NCI-H226 (cell line): ENCODE results near the gene CFAP20.
"Not testable (repeated sequence)": the region's sequence is repeated elsewhere in the genome, so short reads cannot be mapped to it uniquely, and the experiment has no call there.

Source experiments
- DNase-seq: peaks from one replicate; pipeline ENCODE4 v3.0.0-alpha.2; 2015

The CFAP20 gene

DNA sequence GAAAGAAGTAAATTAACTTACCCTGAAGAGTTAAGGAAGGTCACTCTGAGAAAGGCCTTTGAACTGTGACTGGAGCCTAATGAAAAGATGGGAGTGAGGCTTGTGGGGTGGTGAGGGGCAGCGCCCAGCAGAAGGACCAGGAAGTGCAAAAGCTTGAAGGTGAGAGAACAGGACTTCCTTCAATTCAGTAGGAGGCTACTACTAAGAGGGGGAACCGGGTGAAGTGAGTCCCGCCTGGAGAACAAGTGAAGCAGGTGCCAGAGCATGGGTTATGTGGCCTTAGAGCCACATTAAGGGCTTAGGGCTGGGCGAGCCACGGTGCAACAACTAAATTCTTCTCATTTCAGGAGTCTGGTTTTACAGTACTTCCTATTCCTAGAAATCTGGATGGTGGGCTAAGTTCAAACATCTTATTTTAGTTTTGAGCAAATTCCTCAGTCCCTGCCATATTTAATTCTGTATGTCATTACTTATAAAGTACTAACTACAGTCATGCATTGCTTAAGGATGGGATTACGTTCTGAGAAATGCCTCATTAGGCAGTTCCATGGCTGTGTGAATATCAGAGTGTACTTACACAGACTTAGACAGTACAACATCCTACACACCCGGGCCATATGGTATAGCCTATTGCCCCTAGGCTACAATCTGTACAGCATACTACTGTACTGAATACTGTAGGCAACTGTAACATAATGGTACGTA lies 5.1 kb downstream of the CFAP20 start:
- no peak for DNase-seq

DNA sequence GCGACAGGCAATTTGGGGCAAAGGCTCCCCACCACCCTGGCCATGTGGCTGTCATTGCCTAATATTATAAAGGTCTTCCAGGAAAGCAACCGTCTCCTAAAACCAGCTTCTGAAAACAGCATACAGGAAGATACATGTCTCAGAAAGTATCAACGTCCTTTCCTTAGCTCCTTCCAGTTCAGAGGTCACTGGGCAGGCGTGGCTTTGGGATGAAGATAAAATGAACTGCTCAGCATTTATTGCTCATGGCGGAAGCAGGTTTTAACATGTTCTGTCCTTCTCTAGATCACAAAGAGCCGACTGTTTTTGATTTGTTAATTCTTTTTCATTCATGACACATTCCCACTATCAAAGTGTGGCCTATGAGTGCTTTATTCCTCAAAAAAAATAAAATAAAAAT lies 8.0 kb downstream of the CFAP20 start:
- DNase-seq = no peak

DNA sequence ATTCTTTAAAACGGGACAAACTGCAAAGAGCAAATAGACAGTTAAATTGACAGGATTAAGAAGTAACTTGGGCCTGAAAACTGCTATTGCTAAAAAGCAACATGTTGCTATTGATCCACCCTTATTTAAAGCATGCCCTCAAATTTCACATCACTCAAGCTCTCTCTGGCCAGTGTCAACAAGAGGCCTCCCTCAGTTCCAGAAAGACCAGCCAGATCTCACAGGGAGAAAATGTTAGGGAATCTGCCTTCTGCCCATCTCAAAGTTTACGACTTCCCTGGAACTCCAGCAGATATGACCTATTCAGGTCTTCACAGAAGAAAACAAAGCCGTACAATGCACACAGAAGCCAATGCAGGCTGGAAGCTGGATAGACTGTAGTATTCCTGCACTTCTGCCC lies 8.9 kb downstream of the CFAP20 start:
- no peak for DNase-seq

DNA sequence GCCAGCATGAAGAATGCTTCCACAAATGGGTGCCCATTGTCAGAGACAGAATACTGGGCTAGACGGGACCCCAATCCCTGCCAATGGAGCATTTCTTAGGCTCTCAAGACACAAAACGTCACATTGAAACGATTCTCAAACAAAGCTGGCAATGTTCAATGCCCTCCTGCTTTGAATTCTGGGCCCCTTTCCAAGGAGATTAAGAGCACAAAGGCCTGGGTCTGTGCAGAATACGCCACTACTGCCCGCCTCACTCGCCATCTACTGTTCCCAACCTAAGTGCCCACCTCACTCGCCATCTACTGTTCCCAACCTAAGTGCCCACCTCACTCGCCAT lies 9.7 kb downstream of the CFAP20 start:
- DNase-seq = no peak

DNA sequence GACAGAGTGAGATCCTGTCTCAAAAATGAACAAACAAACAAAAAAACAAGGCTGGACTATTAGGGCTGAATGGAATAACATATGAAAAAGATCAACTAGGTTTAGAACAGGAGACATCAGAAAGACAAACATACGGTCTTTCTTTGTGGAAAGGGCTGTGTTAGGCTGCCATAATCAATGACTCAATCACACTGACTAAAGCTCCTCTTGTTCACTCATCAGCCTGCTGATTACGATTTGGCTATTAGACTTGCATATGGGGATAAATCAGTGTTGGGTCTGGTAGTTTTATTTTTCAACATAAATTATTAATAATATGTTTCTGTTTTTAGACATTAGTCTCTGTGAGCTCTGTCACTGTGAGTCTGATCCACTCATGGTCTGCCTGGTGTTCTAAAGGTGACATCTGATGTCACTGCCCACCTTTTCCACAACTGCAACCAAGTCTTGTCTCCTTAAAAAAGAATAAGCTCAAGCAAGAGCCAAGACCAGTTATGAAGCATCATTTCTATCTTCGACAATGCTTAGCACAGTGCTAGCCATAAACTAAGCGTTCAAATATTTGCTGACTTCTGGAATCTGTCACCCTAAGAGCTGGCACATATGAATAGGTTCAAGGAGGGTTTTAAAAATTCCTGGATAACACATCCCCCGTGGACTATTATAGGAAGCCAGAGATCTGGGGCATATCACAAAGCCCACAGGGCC lies 10.2 kb downstream of the CFAP20 start:
- no peak for DNase-seq

DNA sequence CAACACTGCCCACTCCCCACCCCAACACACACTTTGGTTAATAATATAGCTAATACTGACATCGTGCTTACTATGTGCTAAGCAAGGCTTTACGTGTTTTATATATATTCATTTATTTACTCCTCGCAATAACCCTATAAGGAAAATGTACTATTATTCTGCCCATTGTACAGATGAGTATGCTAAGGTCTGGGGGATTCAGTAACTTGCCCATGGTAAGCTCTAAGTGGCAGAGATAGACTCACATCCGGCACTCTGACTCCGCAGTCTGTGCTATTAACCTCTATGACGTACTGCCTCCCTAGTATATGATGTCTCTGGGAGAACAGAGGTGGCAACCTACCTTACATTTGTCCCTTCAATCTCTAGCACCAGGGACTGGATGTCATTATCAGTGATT lies 12.7 kb downstream of the CFAP20 start:
- DNase-seq = no peak

DNA sequence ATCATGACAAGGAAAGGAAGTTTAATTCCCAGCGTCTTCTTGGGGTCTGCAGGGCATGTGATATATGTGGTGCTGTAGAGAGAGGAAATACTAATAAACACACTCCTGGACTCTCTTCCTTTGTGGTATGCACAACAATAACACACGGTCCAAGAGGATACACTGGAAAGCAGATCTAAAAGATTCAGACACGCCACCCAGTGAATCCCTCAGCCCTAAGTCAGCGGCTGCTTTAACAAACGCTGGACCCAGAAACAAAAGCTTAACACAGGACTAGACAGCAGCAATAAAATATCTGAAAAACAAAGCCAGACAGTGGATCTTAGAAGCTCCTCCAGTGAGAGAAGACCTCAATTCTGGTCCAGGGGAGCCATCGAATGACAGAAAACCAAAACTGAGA lies 13.1 kb downstream of the CFAP20 start:
- DNase-seq = no peak

DNA sequence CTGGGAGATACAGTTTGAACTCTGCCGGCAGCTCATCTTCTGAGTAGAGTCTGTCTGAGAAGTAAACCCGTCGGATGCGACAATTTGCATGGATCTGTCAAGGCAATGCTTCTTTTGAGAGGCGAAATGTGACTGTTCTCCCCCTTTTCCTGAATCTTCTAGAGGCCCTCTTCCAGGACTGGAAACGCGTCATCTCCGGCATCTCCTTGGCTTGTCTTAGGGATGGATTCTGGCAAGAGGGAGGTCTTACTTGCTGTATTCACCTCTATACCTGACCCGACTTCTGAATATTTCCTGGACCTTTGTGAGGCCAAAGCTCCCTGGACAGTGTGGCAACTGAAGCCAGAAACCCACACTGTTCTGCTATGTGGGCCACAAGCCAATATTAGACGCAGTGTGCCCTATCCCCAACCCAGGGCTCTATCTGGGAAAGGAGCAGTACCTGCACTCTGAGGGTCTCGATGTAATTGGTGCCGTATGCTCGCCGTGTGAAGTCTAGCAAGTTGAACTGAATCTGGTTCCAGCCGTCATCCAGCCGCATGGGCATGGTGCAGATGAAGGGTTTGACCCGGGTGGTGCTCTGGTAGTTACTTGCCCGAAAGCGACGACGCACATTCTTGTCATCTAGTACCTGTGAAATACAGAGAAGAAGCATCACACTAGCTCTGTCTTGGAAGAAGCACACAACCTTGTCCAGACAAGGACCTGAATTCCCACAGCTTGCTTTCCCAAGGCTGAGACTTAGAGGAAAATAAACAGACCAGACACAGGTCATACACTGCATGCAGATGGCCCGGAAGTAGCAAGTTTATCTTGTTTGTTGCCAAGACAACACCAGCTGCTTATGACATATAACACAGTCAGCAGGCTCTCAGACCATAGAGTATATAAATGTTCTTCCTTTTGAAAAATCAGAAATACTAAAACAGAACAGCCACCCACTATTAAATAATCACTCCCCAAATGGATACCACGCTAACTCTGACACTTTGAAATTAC lies 14.1 kb downstream of the CFAP20 start:
- no peak for DNase-seq

DNA sequence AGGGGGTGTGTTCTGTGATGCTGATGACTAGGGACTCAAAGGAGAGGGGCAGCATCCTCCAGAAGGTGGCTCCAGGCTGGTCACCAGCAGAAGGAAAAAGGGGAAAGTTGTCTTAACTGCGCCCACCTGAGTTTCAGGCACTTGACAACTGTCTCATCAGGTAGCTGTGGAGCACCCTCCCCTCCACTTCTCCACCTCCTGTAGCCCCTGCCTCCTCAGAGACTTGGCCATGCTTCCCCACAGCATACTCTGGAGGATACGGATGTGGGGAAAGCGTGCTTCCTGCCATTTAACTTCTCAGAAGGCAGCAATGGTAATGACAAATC lies 17.9 kb downstream of the CFAP20 start:
- no peak for DNase-seq

DNA sequence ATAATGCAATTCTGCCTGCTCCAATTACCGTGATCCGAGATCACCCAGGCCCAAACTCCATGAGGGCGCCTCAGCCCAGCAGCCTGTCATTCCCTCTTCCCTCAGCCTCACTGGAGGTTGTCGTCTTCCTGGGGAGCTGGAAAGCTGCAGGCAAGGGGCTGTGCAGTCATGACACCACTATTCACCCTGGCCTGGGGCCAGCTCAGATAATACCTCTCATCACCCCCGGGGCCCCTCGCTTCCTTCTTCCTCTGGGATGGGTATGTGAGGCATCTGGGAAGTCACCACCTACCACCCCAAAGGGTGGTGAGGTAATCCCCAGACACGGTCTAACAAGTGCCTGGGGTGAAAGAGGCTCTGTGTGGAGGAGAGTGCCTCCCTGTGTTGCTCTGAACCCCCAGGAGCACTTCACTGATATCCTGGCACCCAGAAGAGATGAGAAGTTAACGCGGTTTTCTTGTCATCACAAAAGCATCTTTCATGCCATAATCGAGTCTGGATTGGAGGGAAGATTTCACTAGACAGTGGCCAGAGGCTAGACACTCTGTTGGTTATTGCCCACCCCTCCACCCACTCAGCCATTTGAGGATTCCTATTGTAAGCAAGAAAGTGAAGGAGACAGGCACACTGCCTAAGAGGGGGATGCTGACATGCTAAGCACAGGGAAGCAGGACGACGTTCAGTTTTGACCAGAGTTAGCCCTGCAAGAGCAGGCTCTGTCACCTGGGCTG lies 18.4 kb downstream of the CFAP20 start:
- peak; percentile 95 for DNase-seq

DNA sequence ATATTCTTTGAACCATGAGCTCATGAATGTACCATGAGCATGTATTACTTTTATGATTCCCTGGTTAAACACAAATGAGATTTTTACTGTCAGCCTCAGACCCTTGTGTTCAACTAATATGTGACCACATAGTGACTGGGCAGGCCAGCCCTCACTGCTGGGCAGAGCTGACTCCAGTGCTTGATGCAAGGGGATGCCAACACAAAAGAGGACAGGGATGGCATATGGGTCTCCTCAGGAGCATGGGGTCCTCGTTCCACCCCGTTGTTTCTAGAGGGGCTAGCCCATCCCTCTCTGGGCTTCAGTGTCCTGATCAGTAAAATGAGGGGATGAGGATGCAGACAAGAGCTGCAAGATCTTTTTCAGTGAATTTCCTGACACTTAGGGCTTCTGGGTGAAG lies 19.3 kb downstream of the CFAP20 start:
- no peak for DNase-seq

DNA sequence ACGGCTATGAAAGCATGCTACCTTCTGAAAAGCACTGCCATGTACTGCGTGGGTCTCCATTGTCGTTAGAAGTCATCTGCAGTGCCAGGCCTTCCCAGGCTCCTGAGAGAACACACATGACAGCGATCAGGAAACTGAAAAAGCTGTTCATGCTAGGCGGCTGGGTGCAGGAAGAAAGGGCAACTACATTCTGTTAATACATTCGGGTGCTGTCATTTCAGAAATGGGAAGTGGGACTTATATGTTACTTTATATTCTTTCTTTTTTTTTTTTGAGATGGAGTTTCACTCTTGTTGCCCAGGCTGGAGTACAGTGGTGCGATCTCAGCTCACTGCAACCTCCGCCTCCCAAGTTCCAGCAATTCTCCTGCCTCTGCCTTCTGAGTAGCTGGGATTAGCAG lies 19.9 kb downstream of the CFAP20 start:
- no peak for DNase-seq

DNA sequence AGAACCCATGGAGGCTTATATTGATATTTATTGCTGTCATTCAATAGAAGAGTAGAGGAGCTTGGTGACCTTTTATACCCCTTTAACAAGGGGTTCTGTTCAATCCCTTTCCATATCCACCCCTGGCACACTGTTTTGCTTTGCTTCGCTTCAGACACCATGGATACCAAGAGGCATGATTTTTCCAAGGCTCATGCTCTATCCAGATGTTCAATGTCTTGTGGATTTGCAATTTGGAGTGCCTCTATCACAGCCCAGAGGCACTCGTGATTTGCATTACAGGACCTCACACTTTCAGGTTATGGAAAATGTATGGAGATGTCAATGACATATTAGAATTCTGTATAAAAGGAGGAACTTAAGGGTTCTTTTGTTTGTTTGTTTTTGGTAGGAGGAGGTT lies 21.5 kb downstream of the CFAP20 start:
- DNase-seq = no peak

DNA sequence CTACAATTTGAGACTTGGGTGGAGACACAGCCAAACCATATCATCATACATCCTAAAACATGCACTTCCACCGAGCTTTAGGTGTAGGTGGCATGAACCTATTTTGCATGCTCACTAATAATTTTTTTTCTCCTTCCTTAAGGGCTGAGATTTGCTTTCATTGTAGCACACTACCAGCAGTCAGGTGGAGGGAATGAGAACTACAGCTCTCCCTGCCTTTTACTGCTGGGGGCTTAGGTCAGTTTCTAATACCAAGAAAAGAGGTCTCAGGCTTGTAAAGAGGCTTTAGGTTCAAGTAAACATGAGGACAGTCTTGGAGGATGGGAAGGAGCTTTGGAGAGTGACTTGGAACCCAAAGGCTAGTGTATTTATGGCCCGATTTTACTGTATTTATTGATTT lies 22.0 kb downstream of the CFAP20 start:
- no peak for DNase-seq

DNA sequence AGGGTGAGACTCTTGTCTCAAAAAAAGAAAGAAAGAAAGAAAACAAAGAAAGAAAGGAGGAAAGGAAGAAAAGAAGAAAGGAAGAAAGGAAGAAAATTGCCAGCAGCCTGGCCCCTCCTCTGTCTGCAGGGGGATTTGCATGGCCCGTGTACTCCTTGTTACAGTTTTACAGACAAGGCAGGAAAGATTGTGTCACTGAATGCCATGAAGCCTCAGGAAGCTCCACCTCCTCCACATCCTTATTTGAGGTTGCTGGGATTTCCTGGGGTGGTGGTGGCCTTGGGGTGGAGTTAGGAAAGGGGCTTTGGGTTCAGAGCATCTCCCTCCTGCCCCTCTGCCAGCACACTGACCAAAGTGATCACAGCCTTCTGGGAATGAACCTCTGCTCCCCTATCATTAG lies 23.6 kb downstream of the CFAP20 start:
- no peak for DNase-seq

DNA sequence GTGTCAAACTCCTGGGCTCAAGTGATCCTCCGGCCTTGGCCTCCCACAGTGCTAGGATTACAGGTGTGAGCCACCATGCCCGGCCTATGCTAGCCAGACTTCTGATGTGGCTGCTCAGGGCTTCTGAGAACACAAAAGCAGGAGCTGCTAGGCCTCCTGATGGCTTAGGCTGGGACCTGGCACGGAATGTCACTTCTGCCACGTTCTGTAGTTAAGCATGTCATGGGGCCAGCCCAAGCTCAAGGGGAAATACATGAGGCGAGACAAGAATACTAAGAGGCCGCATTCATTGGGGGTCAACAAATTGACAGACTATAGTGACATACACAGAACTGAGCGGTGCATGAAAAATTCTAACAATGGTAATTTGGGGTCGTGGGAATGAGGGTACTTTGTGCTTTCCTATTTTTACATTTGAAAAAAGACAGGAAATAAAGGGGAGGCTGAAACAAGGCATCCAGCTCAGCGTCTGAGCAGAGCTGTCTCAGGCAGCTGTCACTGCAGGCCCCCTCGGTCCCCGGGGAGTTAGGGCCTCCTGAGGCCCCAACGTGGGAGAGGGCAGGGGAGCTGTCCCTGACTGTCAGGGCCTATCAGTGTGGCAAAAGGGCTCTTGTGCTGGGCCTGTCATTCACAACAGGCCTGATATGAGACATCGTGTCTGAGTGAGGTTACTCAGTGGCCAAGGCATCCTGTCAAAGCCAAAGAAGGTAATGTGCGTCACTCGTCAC lies 26.4 kb downstream of the CFAP20 start:
- no peak for DNase-seq

DNA sequence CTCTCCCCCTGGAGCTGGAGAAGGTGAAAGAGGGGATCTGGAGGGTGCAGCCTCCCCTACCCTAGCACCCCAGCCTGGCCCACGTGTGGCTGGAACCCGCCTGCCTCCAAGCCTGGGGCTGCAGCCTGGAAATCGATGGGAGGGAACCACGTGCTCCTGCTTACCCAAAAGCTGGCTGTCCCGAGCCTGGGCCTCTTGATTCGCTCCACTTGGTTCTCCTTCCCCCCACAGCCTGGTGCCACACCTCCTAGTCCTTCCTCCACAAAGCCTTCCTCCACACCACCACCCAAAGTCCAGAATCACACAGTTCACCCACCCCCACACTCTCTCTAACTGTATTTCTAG lies 29.3 kb downstream of the CFAP20 start:
- DNase-seq = no peak

DNA sequence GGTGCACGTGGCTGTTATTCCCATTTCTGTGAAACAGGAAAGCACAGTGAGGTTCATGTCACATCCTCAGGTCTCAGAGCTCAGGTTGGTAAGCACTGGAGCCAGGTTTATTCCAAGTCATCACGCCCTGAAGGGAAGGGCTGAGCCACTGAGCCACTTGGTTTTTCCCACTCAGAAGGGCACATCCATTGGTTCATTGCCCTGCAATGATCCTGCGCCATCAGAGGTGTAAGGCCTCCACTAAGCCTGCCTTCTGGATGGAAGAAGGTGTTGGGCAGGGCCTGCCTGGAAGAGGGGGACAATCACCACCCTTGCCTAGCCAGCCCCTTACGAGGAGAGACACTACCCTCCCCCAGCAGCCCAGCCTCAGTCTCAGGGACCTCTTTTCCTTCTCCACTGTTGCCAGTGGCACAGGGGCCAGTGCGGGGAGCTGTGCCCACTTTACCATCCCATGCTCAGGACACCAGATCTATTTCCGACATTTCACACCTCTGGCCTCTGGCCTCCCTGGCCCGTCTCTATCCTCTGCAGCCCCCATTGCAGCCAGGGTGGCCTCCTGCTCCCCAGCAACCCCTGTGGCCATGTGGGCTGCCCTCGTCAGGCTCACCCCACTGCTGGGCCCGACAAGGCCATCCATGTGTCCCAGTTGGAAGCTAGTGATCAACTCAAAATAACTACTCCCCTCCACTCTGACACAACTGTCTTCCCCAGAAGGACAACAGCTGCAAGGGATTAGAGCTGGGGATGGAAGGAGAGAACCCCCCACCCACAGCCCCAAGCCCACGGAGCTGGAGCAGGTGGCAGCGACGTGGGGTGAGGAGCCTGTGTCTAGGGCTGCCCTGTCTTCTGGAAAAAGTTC lies 29.9 kb downstream of the CFAP20 start:
- DNase-seq = no peak

DNA sequence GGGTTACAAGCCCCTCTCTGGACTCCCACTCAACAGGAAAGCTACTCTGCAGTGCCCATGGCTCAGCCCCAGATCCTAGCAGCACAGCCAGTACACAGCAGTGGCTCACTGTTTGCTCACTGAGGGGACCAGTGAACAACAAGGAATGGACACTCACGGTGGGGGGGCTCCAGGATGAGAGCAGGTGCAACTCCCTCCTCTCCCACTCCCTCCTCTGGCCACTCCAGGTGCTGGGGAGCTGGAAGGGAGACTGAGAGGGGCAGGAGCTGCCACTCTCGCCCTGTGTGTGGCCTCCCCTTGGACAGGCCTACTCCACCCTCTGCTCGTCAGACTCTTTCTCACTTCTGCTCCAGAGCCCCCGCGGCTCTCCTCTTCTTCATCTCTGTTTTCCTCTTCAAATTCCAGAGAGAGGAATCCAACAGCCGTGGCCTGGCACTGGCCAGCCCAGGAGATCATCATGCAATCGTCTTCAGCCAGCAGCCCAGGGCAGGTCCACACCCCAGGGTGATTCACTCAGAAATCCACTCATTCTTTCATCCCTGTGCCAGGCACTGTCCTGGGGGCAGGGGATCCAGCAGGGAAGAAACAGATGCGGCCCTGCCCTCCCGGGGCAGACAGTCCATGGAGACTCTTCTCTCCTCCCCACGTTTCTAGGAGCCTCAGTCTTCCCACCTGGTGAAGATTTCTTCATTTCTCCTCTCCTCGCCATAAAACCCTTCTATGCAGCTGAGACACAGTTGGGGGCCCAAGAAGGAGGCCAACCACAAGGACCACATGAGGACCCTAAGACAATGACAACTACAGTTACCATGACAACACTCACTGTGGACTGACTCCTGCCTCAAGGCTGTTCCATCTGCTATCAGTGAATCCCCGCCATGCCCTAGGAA lies 30.7 kb downstream of the CFAP20 start:
- DNase-seq = peak; percentile 97

DNA sequence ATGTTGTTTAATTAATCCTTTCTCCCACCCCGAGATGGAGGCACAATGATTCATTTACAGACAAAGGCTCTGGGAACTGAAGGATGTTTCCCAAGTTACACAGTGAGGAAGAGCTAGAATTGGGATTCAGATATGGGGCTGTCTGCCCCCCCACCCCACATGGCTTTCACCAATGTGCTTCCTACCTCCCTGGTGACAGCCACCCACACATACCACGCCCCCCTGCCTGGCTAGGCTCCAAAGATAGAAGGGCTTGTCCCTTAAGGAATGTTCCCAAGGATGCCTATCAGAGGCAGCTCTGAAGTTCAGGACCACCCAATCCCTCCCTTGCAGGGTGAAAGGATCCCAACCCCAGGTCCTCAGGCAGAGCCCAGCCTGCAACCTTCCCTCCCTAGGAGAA lies 32.9 kb downstream of the CFAP20 start:
- DNase-seq = no peak

DNA sequence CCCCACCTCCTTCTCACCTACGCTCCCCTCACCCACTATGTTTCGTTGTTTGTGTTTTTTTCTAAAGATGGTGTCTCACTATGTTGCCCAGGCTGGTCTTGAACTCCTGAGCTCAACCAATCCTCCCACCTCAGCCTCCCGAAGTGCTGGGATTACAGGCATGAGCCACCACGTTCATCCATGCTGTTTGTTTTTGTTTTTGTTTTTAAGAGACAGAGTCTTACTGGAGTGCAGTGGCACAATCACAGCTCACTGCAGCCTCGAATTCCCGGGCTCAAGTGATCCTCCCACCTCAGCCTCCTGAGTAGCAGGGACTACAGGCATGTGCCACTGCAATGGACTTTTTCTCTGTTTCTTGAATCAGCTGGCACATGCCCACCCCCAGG lies 33.6 kb downstream of the CFAP20 start:
- DNase-seq = not testable (repeated sequence)
